Thyroid gland (tissue), 4 donors: ENCODE measurements around the gene DUOX1. TPM values are rescaled to one million over a fixed set of nuclear protein-coding genes. Genes with fewer than 3 reads are reported as not detected.

Source experiments
- DNase-seq, 2 donors: peaks; one replicate each; pipeline ENCODE4 v3.0.0-alpha.2; 2019
- H3K27ac ChIP-seq, 3 donors: fragments of 200-600 bp; sonication (generic); 1 replicate in 2 of 3; 2 replicates in 1 of 3; pipeline ENCODE4 v1.5.1; 2016 to 2019; ENCODE audit warnings: mild to moderate bottlenecking in 1 of 3, moderate library complexity in 1 of 3
- H3K27me3 ChIP-seq: fragments of 200-600 bp; sonication (generic); one replicate; pipeline ENCODE4 v1.5.1; 2019
- H3K36me3 ChIP-seq, 2 donors: fragments of 200-600 bp; sonication (generic); one replicate each; pipeline ENCODE4 v1.5.1; 2016 to 2019
- H3K4me1 ChIP-seq, 2 donors: fragments of 200-600 bp; sonication (generic); one replicate each; pipeline ENCODE4 v1.5.1; 2017 to 2019
- H3K4me3 ChIP-seq, 3 donors: fragments of 200-600 bp; sonication (generic); replicated peaks in 1 of 3; 1 replicate in 2 of 3; 2 replicates in 1 of 3; pipeline ENCODE4 v1.5.1; 2016; ENCODE audit warnings: mild to moderate bottlenecking in 1 of 3
- H3K9me3 ChIP-seq: fragments of 200-600 bp; sonication (generic); one replicate; pipeline ENCODE4 v1.5.1; 2017
- CTCF ChIP-seq, 6 experiments: fragments of 200-600 bp in 3 of 6; fragments of 450-650 bp in 3 of 6; sonication (generic) in 3 of 6; IDR thresholded peaks; one replicate each; pipeline ENCODE4 v1.5.1; 2016 to 2019; ENCODE audit warnings: antibody characterized with exemption in 6 of 6, mild to moderate bottlenecking in 2 of 6, inconsistent platforms in 1 of 6, moderate library complexity in 1 of 6
- POLR2A ChIP-seq, 2 donors: fragments of 450-650 bp; IDR thresholded peaks; one replicate each; pipeline ENCODE4 v1.6.1; 2017; ENCODE audit warnings: antibody characterized with exemption in 2 of 2, mild to moderate bottlenecking in 2 of 2, moderate library complexity in 1 of 2
- WGBS, 2 donors: methylation state at CpG; one replicate each; pipeline ENCODE4 v1.1.5; 2017; 5-methylcytosine and 5-hydroxymethylcytosine counted together
- intact Hi-C: fragments of 100-400 bp; cut with DNase I; formaldehyde crosslinking; loops from one replicate; pipeline ENCODE4 v1.15.1; 2023
- total RNA-seq, 4 donors: library from RNA; depleted of rRNA; stranded (reverse); fragments of >200 nt; gene quantifications; one replicate each; pipeline ENCODE4 v1.2.3, GENCODE V29; 2016

DUOX1 gene
- total RNA-seq, 4 donors from 2014 or later: 132 to 313 (median 234) TPM

- TF ChIP-seq CTCF (IDR thresholded peaks at IDR 0.05) (peak; percentile 33 to 65 (median 57)), POLR2A (IDR thresholded peaks at IDR 0.05) (peak in 1 of 2 donors; percentile 49)
- H3K9me3 ChIP-seq: no peaks in the 10 kb centered on the region
- no peaks in the 10 kb centered on the region for H3K27me3 ChIP-seq
- peak; percentile 85 to 89 for DNase-seq
- H3K4me3 ChIP-seq: peak overlapping the region; percentile 5 to 70 (median 61)
- intact Hi-C loops: no loop called here
- H3K36me3 ChIP-seq: no peaks in the 10 kb centered on the region
- WGBS, 2 donors: 0% methylated on average over 16 to 21 of the region's 79 CpGs
- peaks cover 7 to 32% of the 10 kb centered on the region in 2 donors for H3K4me1 ChIP-seq
- H3K27ac ChIP-seq: peak overlapping the region; percentile 91 to 99 (median 97)
Measured at GRCh38 chr15:45166834-45167630, 37.2 kb downstream of the DUOX1 start.

GRCh38 chr15:45167631-45168205, 37.9 kb downstream of the DUOX1 start:
- Histone ChIP-seq H3K27ac (peak overlapping the region; percentile 91 to 99 (median 97)), H3K27me3 (no peaks in the 10 kb centered on the region), H3K4me3 (peak overlapping the region in 2 of 3 donors; percentile 5 to 70), H3K9me3 (no peaks in the 10 kb centered on the region), H3K4me1 (peaks cover 7 to 26% of the 10 kb centered on the region in 2 donors), H3K36me3 (no peaks in the 10 kb centered on the region)
- 77 to 78% methylated on average over 6 to 9 of the region's 9 CpGs for WGBS, 2 donors
- intact Hi-C loops: no loop called here
- TF ChIP-seq POLR2A (IDR thresholded peaks at IDR 0.05): no peak
- no peak for TF ChIP-seq CTCF (IDR thresholded peaks at IDR 0.05)
- DNase-seq: no peak

- WGBS, 2 donors: 85 to 91% methylated on average over 3 to 4 of the region's 4 CpGs
- peaks cover 7 to 22% of the 10 kb centered on the region in 2 donors for H3K4me1 ChIP-seq
- no peaks in the 10 kb centered on the region for H3K36me3 ChIP-seq
- no peak for TF ChIP-seq CTCF (IDR thresholded peaks at IDR 0.05)
- no peak for TF ChIP-seq POLR2A (IDR thresholded peaks at IDR 0.05)
- no peaks in the 10 kb centered on the region for H3K27me3 ChIP-seq
- intact Hi-C loops: no loop called here
- no peak for DNase-seq
- peak overlapping the region in 2 of 3 donors; percentile 26 to 97 for H3K27ac ChIP-seq
- no peaks in the 10 kb centered on the region for H3K9me3 ChIP-seq
- no peak overlapping the region for H3K4me3 ChIP-seq
Measured at GRCh38 chr15:45168286-45168685, 38.5 kb downstream of the DUOX1 start.

- intact Hi-C loops: no loop called here
Measured at GRCh38 chr15:45168751-45169551, 39.2 kb downstream of the DUOX1 start.

More at GRCh38 chr15:45168751-45169551, 39.2 kb downstream of the DUOX1 start:
- 89 to 91% methylated on average over 9 of the region's 9 CpGs for WGBS, 2 donors
- H3K27me3 ChIP-seq: no peaks in the 10 kb centered on the region
- H3K36me3 ChIP-seq: no peaks in the 10 kb centered on the region
- peaks cover 7 to 22% of the 10 kb centered on the region in 2 donors for H3K4me1 ChIP-seq
- H3K4me3 ChIP-seq: no peak overlapping the region
- no peak for TF ChIP-seq POLR2A (IDR thresholded peaks at IDR 0.05)
- no peak for TF ChIP-seq CTCF (IDR thresholded peaks at IDR 0.05)
- H3K9me3 ChIP-seq: no peaks in the 10 kb centered on the region
- peak overlapping the region in 2 of 3 donors; percentile 26 to 97 for H3K27ac ChIP-seq
- DNase-seq: no peak
